HL-60/S4 (cell line): Measurements from ENCODE around the gene IRF2BP2.

Source experiments
- in situ Hi-C: fragments of 300-500 bp; cut with MboI; formaldehyde crosslinking; loops from 2 replicates; pipeline ENCODE4 v1.14.3; 2022; ENCODE audit warnings: low sequenced_read_pairs

Gene IRF2BP2

DNA sequence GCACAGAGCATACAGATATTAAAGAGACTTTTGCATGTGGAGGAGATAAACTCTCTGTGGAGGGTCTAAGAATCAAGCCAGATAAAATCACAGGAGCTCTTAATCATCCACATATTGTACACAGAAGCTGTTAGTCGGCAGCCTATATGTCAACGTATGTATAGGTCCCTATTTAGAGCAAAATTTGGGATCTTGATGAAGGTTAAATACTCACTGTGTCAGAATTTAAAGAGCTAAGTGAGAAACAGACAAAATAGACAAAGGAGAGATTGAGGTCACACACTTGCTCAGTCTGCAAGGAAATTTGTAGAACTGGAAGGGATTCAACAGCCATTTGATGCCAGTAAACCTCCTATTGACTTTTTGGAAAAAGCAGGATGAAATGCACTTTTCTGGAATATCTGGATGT is 4.1 kb upstream of the IRF2BP2 start:
- in situ Hi-C loops, result loop anchor here (10.0 kb wide), 2 partner anchors 111 to 231 kb away; no protein-coding TSS in a partner anchor

DNA sequence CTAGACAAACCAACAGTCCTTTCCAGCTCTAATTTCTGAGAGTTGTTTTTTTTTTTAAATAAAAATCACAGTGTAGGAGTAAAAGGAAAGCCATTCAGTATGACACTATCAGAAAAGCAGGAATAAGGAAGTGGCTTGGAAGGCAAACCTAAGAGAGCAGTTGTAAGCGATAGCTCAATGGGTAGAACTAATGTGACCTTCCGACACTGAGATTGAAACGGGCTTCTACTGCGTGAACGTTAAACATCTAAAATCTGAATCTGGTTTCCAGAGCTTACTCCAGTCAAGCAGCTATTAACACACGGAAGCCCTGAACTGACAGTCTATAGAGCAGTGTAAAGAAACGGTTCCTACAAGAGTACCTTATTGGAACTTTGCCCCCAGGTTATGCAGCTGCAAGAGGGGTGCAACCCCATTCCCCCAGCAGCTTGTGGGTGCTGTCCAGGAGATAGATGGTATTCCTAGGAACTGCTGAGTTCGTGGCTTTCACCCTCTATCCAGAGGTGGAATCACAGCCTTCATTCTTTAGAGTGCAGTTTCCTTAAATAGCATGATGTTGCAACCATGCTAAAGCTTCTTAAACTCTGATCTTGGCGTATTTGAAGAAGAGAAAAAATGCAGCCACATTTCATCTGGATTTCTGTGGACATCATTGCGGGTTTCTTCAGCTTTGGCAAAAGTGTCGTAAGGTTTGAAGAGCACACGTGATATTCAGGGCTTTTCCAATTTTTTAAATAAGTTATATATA is 3.3 kb upstream of the IRF2BP2 start:
- in situ Hi-C loops, result loop anchor here (10.0 kb wide), 2 partner anchors 111 to 231 kb away; no protein-coding TSS in a partner anchor

DNA sequence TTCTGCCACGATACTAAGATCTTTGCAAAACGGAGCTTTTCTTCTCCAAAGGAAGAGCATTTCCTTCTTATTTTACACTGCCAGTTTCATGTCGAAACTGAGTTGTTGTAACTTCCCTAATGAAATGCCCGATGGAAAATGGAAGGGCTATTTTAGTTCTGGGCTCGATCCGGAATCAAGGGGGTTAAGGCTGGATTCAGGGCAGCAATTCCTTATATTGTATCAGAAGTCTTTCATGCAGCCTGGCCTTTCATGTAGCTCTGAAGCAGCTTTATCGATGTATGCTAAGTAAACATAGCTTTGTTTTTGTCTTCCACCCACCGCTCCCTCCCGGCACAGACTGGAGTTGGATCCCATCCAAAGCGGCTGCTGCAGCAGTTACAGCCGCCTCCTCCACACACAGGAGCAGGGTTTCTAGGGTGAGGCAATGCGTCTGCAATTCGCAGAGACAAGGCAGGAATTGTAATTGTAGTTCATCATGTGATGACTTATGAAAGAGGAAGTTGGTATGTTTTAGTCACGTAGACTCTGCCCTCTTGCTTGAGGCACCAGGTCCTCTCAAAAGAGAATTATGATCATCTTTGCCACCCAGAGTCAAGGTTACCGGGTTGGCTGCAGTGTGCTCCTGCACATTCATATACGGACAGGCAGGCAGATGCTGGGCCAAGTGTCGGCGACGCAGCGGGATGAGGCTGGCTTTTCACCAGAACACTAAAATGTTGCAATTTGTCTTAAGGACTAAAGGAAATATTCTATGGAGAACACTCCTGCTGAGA is 2.6 kb upstream of the IRF2BP2 start:
- in situ Hi-C loops, result loop anchor here (10.0 kb wide), 2 partner anchors 112 to 232 kb away; no protein-coding TSS in a partner anchor

DNA sequence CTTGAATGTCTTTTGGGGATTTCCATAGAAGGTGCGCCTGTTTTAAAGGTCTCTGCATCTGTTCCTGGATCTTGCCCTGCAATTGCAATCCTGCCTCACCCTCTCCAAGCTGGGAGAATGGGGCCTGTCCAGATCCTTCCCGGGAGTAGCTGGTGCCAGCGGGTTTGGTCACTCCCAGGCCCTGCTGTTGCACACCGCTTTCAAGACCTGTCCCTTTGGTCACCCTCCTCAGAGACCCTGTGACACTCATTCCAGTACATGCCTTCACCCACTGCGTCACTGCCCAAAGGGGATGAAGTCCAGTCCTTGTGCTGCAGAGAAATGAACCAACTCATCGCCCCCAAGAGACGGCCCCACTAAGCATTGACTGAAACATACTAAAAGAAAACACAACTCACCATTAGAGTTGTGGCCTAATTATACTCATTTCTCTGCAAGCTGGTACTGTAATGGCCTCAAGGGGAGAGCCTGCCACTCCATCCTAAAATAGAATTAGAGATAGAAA is 1.9 kb upstream of the IRF2BP2 start:
- in situ Hi-C loops, result loop anchor here (10.0 kb wide), 2 partner anchors 113 to 233 kb away; no protein-coding TSS in a partner anchor

DNA sequence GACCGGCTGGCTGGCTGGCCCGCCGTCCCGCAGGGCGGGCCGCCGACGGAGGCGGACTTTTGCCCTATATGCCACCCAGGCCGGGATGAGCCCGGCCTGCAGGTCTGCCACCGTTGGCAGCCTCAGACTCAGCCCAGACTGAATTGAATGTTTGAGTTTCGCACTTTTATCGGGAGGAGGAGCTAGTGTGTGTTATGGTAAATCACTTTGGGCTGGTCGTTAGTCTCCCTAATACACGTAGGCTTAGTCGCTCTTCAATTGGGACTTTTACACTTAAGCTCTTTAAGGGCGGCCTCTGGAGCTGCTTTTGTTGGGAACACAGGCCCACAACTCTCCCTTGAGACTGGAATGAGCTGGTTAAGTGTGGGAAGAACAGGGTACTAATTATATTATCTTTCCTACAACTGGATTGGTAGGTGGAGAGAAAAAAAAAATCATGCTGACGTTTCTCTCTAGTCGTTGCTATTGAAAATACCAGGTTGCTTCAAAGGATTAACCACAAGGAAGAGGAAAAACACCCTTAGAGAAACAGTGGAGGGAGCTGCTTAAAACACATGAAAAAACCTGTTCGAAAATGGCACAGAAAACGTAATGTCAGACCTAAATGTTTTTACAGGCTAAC is 1.4 kb upstream of the IRF2BP2 start:
- in situ Hi-C loops, result loop anchor here (10.0 kb wide), 2 partner anchors 113 to 233 kb away; no protein-coding TSS in a partner anchor

DNA sequence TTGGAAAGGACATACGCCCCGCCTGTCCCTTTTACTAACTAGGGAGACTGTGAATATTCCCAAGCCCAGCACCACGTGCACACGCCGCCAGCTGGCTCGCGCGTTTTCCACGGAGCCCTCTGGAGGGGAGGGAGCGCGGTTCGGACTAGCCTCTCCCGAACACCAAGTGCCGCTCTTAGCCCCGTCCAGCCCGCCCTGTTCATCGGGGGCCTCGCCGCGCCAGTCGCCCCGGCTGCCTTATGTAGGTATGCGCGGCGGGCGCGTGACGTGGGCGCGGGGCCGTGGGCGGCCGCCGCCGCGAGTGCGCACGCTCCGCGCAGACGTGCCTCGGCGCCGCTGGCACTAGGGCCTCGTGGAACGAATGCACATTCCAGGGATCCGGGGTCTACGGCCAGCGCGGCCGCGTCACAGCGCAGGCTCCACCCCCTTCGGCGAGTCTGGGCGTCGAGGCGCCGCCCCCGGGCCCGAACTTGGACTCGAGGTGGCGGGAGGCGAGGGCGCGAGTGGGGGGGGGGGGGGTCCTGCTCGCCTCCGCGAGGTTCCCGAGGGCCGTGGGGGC is 767 bp upstream of the IRF2BP2 start:
- in situ Hi-C loops, result loop anchor here (10.0 kb wide), 2 partner anchors 114 to 234 kb away; no protein-coding TSS in a partner anchor

DNA sequence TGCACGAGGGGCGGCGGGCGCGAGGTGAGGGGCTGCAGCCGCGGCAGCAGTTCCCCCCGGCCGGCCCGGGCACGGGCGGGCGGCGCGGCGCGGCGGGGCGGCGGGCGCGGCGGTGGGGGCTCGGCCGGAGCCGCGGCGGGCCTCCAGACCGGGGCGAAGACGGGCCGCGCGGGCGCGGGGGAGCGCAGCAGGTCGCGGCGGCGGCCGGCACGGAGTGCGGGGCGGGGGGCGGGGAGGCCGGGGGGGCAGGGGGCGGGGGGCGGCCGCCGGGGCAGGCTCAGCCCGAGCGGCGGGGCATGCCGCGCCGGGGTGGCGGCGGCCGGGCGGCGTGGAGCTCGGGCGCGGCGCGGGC is 311 bp downstream of the IRF2BP2 start:
- in situ Hi-C loops, result loop anchor here (10.0 kb wide), 2 partner anchors 115 to 235 kb away; no protein-coding TSS in a partner anchor

DNA sequence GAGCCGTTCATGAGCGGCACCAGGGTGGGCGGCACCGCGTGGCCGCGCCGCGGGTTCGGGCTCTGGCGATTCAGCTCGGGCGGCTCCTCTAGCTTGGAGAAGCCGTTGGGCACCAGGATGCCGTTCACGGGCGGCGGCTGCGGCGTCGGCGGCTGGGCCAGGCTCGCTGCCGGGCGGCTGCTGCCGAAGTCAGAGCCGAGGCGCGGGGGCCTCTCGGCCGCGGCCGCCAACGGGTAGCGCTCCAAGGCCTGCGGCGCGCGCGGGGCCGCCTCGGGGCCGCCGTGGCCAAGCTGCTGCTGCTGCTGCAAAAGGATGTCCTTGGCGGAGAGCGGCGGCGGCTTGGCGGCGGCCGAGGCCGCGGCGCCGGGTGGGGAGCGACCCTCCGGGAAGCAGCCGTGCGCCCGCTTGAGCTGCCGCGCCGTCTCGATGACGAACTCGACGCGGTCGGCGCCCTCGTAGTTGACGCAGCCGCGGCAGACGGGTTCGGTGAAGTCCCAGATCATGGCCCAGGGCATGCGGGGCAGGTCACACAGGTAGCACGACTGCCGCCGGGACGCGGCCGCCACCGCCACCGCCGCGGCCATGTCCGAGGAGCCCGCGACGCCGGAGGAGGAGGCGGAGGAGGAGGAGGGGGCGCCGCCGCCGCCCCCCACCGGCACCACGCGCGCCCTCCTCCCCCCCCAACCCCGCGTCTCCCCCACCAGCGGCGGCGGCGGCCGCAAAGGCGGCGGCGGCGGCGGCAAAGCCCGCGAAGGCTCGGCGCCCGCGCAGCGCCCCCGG is 877 bp downstream of the IRF2BP2 start:
- in situ Hi-C loops, result no loop called here

DNA sequence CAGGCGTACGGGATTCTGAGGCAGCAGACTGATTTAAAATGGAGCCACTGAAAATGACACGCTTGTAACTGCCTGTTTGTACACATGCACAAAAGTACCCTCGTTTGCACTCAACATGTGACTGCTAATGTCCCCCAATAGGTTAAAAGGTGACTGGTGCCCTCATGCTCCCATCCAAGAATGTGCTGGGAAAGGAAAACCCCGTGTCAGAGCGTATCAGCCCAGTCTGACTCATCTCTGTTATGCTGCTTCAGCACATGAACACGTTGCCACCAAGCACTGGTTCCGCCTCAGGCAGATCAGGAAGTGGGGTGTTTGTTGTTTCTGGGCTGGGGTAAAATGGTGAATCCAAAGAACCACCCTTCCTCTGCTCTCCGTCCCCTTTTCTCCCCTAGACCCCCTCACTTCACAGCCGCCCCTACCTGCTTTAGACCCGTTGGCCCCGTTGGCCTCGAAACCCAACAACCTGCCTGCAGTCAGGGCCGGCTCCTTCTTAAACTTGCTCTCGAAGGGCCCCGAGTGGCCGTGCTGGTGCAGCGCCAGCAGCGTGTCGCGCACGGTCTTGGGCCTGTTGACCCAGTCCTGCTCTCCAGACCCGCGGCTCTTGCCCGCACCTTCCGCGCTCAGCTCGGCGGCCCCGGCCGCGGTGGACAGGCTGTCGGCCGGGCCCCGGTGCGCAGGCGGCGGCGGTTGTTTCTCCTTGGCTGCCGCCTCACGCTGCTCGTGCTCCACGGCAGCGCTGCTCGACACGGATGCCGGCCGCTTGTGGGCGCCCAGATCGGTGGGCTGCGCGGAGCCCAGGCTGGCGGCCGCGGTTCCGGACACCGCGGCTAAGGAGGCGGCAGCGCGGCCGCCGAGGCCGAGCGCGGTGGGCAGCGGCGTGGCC is 1.7 kb downstream of the IRF2BP2 start:
- in situ Hi-C loops, result no loop called here

DNA sequence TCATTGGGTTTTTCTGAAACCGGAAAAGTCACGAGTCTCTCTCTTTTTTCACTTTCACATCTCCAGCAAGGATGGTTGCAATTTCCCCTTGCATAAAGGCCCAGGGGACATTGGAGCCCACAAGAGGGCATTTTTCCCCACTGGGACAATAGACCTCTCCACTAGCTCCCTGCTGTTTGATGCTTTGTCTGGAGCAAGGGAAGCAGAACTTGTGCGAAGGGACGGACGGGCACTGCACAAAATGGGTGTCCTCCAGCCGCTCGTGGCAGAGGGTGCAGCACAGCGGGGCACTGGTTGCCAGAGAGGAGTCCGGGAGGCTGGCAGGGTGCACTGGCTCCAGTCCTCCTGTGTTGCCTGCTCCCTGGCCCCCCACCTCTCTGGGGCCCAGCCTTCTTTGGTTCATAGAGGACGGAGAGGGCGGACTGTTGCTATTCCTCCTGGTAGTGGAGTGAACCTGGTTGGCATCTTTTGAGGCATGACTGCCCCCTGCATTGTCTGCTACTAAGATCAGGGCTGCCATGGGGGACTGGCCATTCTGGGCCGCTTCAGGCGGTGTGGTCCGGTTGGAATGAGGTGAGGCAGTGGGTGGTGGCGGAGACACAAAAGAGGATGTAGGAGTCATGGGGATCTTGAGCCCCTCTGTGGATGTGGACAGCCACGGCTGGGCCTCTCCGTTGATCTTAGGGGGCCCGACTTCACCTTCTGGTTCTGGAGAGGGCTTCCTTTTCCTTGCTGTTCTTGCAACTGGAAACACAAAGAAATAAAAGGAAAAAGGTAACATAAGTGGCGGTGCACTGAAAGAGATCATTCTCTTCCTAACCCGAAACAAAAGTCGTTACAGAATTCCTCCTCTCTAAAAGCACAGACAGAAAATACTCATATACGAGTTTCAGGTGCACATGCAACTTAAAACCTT is 2.6 kb downstream of the IRF2BP2 start:
- in situ Hi-C loops, result no loop called here

DNA sequence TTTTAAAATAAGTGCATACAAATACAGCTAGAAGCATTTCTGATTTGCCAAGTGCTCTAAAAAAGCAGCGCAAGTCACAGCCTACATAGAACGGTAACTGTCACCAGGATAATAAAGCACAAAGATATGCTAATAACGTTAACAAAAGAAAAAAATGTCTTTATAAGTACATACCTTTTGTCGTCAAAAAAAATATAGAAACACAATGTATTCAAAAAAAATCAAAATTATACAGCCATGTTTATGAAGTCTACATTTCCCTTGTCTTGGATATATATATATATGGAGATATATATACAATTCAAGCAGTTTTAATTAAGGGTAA is 3.2 kb downstream of the IRF2BP2 start:
- in situ Hi-C loops, result no loop called here

DNA sequence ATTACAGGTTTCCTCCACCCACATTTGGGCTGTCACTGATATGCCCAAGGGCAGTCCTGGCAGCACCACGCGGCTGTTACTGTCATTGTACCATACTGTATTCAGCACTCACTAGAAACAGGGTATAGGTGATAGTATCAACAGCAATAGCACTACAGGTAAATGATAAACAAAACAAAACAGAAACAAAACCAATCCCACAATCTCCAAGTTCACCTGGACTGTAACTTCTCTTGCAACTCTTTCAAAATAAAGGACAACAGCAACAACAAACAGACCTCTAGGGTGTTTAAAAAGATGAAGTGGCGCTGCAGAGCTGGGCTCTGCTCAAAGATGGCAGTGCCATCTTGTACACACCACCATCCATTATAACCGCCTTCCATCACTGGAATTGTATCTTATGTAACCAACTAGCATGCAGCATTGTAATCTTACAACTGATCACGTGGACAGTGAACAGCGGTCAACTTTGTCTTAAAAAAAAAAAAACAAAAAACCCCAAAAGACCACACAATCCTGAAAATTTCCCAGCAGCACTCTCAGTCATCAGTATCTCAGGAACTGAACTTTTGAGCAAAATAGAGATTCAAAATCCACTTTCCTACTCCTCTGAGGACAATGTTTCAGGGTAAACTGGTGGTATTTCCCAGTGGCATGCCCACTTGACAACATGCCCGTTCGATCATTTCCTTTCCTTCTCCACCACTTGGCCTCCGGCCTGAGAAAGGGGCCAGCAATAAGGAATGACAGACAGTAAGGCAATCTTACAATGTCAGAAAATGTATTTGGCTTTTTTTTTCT is 3.8 kb downstream of the IRF2BP2 start:
- in situ Hi-C loops, result no loop called here

DNA sequence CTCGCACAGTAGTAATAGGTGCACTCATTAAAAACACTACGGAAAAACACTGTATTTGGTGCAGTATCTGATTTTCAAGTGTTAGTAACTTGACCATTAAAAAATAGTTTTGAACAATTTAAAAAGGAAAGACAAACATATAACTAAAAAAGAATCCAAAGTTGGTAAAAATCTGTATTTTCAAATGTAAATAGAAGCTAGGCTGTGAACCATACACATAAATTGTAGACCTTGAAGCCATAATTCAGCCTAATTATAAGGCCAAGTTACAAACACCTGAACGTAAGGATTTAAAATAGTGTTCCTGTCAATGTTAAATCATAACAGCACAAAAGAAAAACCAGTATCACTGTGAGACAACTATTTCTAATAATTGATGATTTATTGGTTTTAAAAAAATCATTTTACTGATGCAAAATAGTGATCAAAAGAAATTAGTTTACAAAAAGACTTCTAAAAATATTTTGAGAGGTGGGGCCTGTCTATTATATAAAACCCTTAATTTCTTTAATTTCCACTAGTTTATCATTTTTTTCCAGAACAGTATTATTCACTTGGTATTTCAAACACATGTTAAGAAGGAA is 4.5 kb downstream of the IRF2BP2 start:
- in situ Hi-C loops, result no loop called here

DNA sequence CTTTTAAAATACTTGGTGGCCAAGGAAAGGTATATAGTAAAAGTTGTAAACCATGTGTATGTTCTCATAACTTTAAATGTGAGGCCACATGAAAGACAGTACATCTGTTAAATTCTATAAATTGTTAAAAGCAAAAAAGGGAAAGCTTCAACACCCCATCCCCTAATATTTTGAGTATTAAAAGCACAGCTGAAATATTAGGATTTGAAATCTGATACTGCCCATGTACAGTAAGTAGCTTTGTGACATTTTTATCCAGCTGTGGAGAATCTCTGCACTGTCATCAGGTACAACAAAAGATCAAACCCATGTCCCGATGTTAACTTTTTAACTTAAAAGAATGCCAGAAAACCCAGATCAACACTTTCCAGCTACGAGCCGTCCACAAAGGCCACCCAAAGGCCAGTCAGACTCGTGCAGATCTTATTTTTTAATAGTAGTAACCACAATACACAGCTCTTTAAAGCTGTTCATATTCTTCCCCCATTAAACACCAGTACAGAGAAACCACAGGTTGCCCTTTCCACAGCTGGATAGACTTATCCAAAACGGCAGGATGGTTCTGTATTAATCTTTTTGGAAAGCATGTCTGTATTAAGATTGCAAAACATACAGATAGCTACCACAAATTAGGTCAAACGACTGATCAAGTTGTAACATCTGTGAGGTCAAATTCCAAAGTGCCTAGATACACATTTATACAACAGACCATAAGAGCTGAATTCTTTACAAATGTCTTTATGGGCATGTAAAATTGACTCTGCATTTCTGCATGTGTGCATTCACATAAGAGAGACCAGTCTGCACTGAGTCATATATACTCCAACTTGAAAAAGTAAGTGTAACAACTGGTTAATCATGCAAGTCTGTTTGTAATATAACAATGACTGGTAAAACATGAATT is 5.2 kb downstream of the IRF2BP2 start:
- in situ Hi-C loops, result no loop called here

DNA sequence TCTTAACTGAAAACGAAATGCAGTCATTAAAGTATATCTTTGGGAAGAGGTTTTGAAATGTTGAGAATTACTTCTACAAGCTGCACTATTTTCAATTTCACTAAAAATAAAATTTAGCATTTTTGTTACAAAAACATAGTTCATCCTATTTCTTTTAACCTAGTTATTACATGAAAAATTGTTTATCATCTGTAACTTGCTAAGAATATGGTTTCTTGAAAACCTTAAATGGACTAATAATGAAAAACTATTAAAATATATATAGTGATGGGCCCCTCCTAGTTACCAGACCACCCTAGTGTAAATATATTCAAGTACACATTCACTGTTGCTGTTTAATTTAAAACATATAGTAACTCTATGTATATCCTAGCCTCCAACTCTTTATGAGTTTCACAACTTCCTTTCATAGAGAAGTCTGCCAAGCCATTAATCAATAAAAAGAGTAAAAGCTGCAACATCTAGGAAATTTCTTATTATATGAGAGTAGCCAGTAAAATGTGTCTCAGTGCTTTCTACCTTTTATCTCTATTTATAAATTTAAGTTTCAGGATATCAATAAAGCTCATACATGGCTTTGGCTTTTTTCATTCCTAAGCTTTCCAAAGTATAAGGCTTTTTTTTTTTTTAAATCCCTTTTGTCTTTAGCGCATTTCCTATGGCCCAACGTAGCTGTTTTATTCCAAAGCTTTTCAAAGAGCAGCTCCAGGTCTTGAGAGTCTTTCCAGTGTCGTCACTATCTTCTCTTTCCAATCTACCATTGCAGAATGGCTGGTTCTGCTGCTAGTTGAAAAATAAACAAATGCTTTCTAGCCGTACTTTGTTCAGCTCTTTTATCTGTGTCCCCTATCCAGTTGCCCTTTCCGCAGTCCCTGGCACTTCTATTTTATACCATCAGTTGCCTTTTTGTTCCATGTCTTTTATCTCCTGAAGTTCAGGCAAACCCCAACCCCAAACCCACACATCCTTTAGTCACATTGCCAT is 6.5 kb downstream of the IRF2BP2 start:
- in situ Hi-C loops, result no loop called here
